Astrocyte (in vitro differentiated cells and primary cell): ENCODE results near the gene TRIB2. TPM values are rescaled to one million over a fixed set of nuclear protein-coding genes. Genes with fewer than 3 reads are reported as not detected.

Experiments used
- DNase-seq: peaks from one replicate; pipeline ENCODE4 v3.0.0-alpha.2; 2010; ENCODE audit warnings: low read depth
- FAIRE-seq: peaks from 2 replicates; lab custom pipeline; 2011; peaks lifted over from hg19 to GRCh38; lab: Jason Lieb, UNC
- H2AFZ ChIP-seq: 2 replicates; pipeline ENCODE4 v1.6.0; 2012; ENCODE audit warnings: low read depth, low read length, inconsistent platforms
- H3K27ac ChIP-seq: 2 replicates; pipeline ENCODE4 v1.5.1; 2011; ENCODE audit warnings: low read depth, low read length, inconsistent platforms
- H3K27me3 ChIP-seq: 2 replicates; pipeline ENCODE4 v1.6.0; 2011; ENCODE audit warnings: low read length, inconsistent platforms; ENCODE audit not compliant: insufficient read depth
- H3K36me3 ChIP-seq: 2 replicates; pipeline ENCODE4 v1.5.1; 2011; ENCODE audit warnings: low read length, inconsistent platforms; ENCODE audit not compliant: insufficient read depth
- H3K4me1 ChIP-seq: 2 replicates; pipeline ENCODE4 v1.5.1; 2011; ENCODE audit warnings: low read length, inconsistent platforms; ENCODE audit not compliant: insufficient read depth
- H3K4me2 ChIP-seq: 2 replicates; pipeline ENCODE4 v1.6.0; 2012; ENCODE audit warnings: low read length, inconsistent platforms
- H3K4me3 ChIP-seq: 2 replicates; pipeline ENCODE4 v1.5.1; 2011; ENCODE audit warnings: low read depth, mild to moderate bottlenecking, low read length, inconsistent platforms; ENCODE audit not compliant: insufficient read depth
- H3K79me2 ChIP-seq: 2 replicates; pipeline ENCODE4 v1.6.0; 2012; ENCODE audit warnings: mild to moderate bottlenecking, low read length, inconsistent platforms; ENCODE audit not compliant: insufficient read depth
- H3K9ac ChIP-seq: 2 replicates; pipeline ENCODE4 v1.6.0; 2012; ENCODE audit warnings: mild to moderate bottlenecking, low read length, inconsistent platforms
- H3K9me3 ChIP-seq: 2 replicates; pipeline ENCODE4 v1.5.1; 2012; ENCODE audit warnings: low read depth, mild to moderate bottlenecking, low read length, inconsistent platforms; ENCODE audit not compliant: insufficient read depth
- H4K20me1 ChIP-seq: 2 replicates; pipeline ENCODE4 v1.6.0; 2012; ENCODE audit warnings: low read length, inconsistent platforms; ENCODE audit not compliant: insufficient read depth
- H3K27ac Mint-ChIP-seq: one replicate; pipeline ENCODE4 v1.8.0; 2021; ENCODE audit warnings: mild to moderate bottlenecking, mixed read lengths; ENCODE audit not compliant: unreplicated experiment
- H3K27me3 Mint-ChIP-seq: one replicate; pipeline ENCODE4 v1.8.0; 2021; ENCODE audit warnings: low read depth, mixed read lengths; ENCODE audit not compliant: unreplicated experiment
- H3K36me3 Mint-ChIP-seq: one replicate; pipeline ENCODE4 v1.8.0; 2021; ENCODE audit warnings: low read depth, mixed read lengths; ENCODE audit not compliant: unreplicated experiment
- H3K4me1 Mint-ChIP-seq: one replicate; pipeline ENCODE4 v1.8.0; 2021; ENCODE audit warnings: low read depth, mixed read lengths; ENCODE audit not compliant: unreplicated experiment
- H3K4me3 Mint-ChIP-seq: one replicate; pipeline ENCODE4 v1.8.0; 2021; ENCODE audit warnings: mild to moderate bottlenecking, moderate library complexity, mixed read lengths; ENCODE audit not compliant: unreplicated experiment
- H3K9me3 Mint-ChIP-seq: one replicate; pipeline ENCODE4 v1.8.0; 2021; ENCODE audit warnings: mild to moderate bottlenecking, mixed read lengths; ENCODE audit not compliant: unreplicated experiment
- EZH2 ChIP-seq: IDR thresholded peaks from 2 replicates; pipeline ENCODE4 v1.6.1; 2012; ENCODE audit warnings: mild to moderate bottlenecking, low read length, inconsistent platforms; ENCODE audit not compliant: insufficient read depth
- total RNA-seq: library from RNA; stranded (reverse); gene quantifications from 2 replicates; pipeline ENCODE4 v1.2.1, GENCODE V29; 2021
- TF ChIP-seq, protein P1 (sequence below): IDR thresholded peaks from 2 replicates; pipeline ENCODE4 v1.5.1; 2011; ENCODE audit warnings: low read depth, mild to moderate bottlenecking, inconsistent platforms, low read length, moderate library complexity; ENCODE audit not compliant: insufficient read depth

TRIB2 gene
- total RNA-seq, 1 donor from 2014 or later = 22.6 TPM

DNA sequence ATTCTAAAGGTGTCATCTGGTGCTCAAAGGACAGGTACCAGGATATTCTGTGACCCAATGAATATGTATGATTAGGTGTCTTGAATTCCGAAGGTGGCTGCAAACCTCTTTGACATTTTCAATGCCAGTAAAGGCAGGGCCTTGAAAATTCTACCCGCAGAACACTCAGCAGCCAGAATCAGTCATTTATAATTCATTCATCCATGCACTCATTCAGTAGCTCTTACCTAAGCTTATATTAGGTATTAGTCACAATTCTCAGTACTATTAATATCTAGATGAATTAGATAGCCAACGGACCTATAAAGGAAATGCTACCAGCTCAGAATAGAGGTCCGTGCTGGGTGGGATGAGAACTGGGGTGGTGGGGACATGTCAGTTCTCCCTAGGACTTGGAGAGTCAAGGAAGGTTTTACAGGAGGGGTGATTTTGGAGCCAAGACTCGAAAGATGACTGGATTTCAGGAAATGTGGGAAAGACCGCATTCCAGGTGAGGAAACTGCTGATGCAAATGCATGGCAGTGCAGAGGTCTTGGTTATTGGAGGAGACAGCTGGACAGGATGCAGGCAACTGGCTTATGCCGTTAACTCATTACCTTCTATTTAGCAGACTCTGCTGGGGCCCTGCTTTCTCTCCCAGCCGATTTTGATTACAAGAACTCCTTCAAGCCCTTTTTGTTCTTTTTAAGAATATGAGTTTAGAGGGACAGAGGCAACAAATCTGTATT, 7.2 kb downstream of the TRIB2 start:
- Mint-ChIP-seq H3K4me1 (peaks cover 40% of the 10 kb centered on the region), H3K36me3 (peaks cover 26% of the 10 kb centered on the region), H3K27me3 (no peaks in the 10 kb centered on the region), H3K27ac (no peak overlapping the region), H3K4me3 (no peak overlapping the region), H3K9me3 (no peaks in the 10 kb centered on the region)
- Histone ChIP-seq H3K79me2 (peaks cover 95% of the 10 kb centered on the region), H3K36me3 (peaks cover 26% of the 10 kb centered on the region), H3K9ac (no peak overlapping the region), H2AFZ (no peak overlapping the region), H3K4me3 (no peak overlapping the region), H3K4me1 (peaks cover 58% of the 10 kb centered on the region), H3K27me3 (no peaks in the 10 kb centered on the region), H3K9me3 (no peaks in the 10 kb centered on the region), H3K4me2 (peak overlapping the region; percentile 10), H4K20me1 (peaks cover 48% of the 10 kb centered on the region), H3K27ac (no peak overlapping the region)
- DNase-seq (peak; percentile 69), FAIRE-seq (no peak)
- TF ChIP-seq, protein P1, sequence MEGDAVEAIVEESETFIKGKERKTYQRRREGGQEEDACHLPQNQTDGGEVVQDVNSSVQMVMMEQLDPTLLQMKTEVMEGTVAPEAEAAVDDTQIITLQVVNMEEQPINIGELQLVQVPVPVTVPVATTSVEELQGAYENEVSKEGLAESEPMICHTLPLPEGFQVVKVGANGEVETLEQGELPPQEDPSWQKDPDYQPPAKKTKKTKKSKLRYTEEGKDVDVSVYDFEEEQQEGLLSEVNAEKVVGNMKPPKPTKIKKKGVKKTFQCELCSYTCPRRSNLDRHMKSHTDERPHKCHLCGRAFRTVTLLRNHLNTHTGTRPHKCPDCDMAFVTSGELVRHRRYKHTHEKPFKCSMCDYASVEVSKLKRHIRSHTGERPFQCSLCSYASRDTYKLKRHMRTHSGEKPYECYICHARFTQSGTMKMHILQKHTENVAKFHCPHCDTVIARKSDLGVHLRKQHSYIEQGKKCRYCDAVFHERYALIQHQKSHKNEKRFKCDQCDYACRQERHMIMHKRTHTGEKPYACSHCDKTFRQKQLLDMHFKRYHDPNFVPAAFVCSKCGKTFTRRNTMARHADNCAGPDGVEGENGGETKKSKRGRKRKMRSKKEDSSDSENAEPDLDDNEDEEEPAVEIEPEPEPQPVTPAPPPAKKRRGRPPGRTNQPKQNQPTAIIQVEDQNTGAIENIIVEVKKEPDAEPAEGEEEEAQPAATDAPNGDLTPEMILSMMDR = no peak
- TF ChIP-seq EZH2 = no peak

DNA sequence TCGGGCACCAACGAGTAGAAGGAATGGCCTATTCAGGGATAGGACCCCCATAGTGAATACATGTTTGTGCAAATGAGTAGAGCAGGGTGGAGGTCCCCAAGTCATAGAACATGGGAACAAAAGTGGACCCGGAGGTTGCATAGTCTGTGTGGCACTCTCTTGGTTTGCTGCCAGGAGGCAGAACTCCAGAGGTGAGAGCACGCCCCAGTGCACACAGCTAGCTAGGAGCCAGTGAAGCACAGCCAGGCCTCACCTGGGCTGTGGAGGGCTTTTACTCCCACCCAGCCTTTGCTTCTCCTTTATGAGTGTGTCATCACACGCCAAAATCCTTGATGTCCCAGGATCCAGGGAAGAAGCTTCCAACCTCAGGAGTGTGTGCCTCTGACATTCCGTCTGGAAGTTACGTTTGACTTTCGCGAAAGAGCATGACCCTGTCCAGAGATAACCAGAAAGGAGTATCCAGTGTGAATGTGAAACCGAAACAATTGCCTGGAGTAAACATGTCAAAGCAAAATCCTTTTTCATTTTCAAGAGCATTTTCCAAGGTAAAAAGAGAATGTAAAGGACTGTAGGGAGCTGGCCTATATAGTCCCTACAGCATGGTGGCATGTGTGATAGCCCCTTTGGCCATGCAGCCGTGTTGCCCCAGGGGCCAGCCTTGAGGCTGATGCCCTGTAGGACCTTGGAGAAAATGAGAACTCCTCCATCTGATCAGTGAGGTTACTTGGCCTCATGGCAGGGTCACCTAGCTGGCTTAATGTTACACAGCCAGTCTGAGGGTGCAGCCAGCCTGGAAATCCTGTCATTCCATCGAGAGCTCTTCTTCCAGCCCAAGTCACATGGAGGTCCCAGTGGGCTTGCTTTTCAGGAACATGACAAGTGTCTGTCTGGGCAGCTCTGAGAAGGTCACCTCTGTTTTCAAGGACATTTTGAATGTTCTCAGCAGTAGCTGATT, 8.8 kb downstream of the TRIB2 start:
- Histone ChIP-seq H3K27ac (no peak overlapping the region), H3K4me2 (no peak overlapping the region), H3K4me1 (peaks cover 46% of the 10 kb centered on the region), H3K9me3 (no peaks in the 10 kb centered on the region), H2AFZ (no peak overlapping the region), H3K4me3 (no peak overlapping the region), H4K20me1 (peaks cover 47% of the 10 kb centered on the region), H3K9ac (no peak overlapping the region), H3K27me3 (no peaks in the 10 kb centered on the region), H3K79me2 (peaks cover 95% of the 10 kb centered on the region), H3K36me3 (peaks cover 34% of the 10 kb centered on the region)
- TF ChIP-seq, protein P1 = no peak
- TF ChIP-seq EZH2 = no peak
- H3K9me3 Mint-ChIP-seq = no peaks in the 10 kb centered on the region
- H3K27me3 Mint-ChIP-seq = no peaks in the 10 kb centered on the region
- H3K36me3 Mint-ChIP-seq = peaks cover 32% of the 10 kb centered on the region
- H3K27ac Mint-ChIP-seq = no peak overlapping the region
- FAIRE-seq = no peak
- H3K4me3 Mint-ChIP-seq = no peak overlapping the region
- no peak for DNase-seq
- H3K4me1 Mint-ChIP-seq = peaks cover 30% of the 10 kb centered on the region
